NT2/D1 (cell line): ENCODE results near the gene STS.

Experiments used
- SUZ12 ChIP-seq: IDR thresholded peaks from 2 replicates; pipeline ENCODE4 v1.6.1; 2011; ENCODE audit not compliant: insufficient read length, insufficient read depth; ENCODE audit errors: extremely low read depth
- ZNF274 ChIP-seq: IDR thresholded peaks from 2 replicates; pipeline ENCODE4 v1.6.1; 2011; ENCODE audit warnings: mild to moderate bottlenecking, low read depth, low read length

DNA sequence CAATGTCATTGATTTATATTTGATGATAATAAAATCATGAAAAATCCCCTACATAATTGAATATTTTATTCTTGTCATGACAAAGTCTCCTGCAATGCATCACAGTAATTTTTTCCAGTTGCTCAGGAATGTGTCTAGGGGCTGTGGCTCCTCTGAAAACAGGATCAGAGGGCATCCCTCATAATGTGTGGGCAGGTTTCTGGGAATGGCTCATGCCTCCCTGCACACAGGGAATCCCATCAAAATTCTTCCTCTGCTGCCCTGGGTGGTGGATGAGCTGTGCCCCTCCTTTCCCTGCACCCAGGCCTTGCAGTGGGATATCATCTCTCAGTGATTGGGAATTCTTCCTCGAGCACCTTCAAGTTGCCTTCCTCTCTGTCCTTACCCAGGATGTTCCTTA, 20.9 kb downstream of the STS start:
- TF ChIP-seq SUZ12 (no peak), ZNF274 (no peak)
